GM19328 (cell line): ENCODE measurements around the gene TANC1.

ENCODE experiments used
- ATAC-seq: cut with Tn5 transposase; IDR thresholded peaks from one replicate; pipeline ENCODE4 v1.9.1; 2021; ENCODE audit warnings: mild to moderate bottlenecking, moderate library complexity; ENCODE audit not compliant: unreplicated experiment

TANC1 gene

DNA sequence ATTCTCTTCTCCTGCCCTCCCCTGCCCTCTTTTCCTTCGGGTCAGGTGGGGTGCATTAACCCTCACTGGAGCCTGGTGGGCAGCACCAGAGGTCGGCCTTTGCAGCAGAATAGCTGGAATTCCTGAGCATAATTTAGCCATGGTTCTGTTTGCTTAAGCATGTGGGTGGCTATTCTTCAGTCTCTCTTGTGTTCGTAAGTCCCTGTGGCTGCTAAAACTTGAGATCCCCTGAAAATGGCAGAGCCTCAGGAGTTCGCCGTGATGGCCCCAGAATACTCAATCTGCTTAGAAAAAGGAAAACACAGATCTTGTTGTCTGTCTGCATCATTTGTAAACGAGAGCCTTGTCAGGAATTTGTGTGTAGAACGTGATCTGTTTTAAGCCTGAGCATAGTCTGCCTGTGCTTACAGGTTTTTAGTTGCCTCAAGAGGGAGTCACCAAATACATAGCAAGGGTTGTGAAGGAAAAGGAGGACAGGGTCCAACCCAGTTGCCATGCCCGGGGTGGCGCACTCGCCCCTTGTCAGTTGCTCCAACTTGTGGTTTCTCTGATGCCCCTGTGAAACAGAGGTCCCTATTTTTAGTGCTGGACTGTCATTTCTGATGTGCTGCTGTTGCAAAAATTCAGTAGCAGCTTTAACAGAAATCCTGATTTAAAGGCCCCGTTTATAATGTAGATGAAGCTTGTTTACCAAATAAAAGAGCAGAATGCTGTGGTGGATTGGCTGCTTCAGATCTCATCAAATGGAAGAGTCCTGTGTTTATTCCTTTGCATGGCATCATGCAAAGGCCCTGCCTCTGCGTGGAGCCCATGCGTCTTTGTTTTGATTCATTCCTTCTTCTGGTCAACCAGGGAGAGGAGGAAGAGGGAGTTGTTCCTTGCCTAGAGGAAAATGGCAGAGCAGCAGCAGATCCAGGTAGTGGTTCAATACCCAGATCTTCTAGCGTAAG is 243.3 kb downstream of the TANC1 start:
- ATAC-seq, result no peak

DNA sequence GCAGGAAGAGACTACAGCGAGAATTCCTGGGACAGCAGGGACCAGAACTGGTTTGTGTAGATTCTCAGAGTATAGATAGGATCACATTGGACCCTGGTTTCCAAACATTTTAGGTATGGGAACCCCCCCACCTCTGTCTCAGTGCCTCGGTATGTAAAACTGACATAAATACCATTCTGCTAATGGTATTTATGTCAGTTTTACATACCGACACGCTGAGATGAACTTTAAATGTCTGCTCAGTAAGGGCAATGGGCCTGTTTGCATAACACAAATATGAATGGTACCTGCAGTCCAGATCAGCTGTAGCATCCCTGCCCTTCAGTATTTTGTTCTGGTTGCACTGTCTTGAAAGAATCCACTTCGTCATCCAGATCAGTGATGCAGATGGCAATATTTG is 244.9 kb downstream of the TANC1 start:
- no peak for ATAC-seq

DNA sequence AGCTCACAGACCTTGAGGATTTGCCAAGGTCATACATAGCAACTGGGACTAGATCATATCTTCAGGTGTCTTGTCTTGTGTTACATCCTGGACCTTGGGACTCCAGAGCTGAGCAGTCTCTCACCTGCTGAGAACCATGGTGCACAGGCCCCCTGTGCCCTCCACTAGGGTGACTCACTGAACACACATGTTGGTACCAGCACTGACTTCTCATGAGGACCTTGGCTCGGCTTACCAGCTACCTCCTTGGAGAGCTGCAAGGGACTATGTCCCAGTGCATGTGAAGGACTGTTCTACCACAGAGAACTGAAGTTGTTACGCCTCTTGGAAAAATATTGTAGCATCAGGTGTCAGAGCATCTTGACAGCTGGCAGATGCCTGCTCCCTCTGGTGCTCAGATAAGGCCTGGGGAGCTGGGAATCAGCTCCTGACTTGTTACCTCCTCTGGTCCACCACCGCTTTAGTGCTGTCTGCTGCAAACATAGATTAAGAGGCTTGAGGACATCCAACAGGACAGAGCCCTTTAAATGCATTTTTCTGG is 246.0 kb downstream of the TANC1 start:
- ATAC-seq, result no peak

DNA sequence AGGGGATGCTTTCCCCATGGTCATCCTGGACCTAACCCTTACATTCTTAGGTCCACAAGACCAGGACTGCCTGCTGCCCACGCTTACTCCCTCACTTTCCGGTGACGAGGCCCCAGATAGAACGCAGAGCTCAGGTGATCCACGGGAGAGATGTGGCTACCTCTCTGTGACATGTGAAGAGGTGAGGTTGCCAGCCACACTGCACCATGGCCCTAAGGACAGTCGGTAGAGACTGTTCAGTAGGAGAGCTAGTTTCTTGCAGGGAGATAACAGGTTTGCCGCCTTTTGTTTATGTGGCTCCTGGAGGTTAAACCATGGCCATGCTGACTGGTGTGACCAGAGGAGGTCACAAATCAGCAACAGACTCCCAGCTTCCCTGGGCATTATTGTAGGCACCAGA is 246.7 kb downstream of the TANC1 start:
- ATAC-seq, result no peak

DNA sequence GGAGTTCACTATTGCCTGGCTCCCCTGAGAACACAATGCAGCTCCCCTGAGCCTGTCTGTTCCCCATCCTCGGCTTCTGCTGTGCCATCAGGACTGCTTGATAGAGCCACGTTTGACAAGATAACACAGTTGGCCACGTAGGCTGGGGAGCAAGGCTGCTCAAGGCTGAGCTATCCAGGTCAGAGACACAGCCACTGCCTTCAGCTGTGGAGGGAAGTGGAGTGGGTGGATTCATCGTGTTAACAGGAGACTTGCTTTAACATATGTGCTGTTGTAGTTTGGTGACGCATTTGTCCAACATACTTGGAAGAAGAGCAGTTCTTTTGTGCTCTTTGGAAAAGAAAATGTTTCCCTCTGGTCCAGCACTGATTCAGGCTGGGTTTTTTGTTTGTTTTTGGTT is 249.2 kb downstream of the TANC1 start:
- no peak for ATAC-seq

DNA sequence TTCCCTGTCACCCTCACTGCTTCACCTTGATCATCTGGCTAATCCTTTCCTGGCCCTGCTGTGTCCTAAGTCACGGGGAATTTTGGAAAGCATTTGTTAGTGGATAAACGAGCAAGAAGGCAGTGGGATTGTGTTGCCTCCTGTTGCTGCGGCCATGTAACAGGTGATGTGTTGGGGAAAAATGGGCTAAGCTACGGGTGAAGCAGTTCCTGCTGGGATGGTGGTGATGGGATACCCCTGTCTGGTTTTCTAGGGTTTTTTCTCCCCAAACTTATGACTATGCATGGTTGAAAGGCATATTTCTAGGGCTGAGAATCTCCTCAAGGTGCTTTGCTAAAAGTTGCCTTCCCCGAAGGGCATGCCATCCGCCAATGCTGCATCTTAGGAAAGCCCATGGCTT is 249.9 kb downstream of the TANC1 start:
- ATAC-seq, result no peak

DNA sequence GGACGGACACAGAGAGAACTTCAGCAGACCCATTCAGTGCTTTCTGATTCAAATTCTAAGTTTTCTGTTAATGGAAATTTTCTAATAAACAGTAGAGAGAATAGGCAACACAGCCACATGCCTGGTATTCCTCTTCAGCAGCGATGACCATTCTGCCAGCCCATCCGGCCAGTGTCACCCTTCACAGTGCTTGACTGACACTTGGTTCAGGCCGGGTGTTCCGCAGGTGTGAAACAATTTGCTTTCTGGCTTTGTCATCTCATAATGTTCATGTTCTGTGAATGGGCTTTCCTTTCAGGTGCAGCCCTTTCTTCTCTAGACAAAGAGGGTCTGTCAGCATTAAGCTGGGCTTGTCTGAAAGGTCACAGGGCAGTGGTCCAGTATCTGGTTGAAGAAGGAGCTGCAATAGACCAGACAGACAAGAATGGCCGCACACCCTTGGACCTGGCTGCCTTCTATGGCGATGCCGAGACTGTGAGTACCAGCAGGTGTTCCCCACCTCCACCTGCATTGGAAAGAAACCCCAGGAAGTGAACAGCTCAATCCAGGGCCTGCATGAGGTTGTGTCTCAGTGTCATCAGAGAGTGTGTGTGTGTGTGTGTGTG is 251.1 kb downstream of the TANC1 start:
- no peak for ATAC-seq

DNA sequence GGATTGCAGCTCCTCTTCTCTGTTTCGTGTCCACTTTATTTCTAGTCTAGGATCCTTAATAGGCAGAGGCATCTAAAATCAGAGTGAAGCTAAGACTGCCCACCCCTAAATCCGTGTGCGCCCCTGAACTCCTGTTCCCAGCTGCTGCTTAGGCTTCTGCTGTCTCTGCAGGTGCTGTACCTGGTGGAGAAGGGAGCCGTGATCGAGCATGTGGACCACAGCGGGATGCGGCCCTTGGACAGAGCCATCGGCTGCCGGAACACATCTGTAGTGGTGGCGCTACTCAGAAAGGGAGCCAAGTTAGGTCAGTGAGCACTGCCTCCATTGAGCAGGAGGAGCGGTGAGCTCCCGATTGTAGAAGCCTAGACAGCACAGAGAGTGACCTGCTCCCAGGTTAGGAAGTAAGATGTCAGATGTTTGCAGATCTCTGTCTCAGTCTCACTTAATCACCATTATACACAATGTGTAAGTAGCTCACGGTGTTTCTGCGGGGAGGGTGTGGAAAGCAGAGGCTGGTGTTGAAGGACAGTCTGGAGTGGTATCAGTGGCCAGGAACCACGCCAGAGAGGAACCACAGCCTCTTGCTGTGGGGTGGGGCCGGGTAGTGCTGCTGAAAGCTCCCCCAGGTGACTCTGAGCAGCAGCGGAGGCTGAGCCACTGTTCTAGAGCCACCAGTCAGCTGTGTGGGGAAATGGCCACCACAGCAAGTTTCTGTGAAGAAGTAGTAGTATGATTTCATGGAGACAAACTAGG is 255.8 kb downstream of the TANC1 start:
- ATAC-seq, result no peak

DNA sequence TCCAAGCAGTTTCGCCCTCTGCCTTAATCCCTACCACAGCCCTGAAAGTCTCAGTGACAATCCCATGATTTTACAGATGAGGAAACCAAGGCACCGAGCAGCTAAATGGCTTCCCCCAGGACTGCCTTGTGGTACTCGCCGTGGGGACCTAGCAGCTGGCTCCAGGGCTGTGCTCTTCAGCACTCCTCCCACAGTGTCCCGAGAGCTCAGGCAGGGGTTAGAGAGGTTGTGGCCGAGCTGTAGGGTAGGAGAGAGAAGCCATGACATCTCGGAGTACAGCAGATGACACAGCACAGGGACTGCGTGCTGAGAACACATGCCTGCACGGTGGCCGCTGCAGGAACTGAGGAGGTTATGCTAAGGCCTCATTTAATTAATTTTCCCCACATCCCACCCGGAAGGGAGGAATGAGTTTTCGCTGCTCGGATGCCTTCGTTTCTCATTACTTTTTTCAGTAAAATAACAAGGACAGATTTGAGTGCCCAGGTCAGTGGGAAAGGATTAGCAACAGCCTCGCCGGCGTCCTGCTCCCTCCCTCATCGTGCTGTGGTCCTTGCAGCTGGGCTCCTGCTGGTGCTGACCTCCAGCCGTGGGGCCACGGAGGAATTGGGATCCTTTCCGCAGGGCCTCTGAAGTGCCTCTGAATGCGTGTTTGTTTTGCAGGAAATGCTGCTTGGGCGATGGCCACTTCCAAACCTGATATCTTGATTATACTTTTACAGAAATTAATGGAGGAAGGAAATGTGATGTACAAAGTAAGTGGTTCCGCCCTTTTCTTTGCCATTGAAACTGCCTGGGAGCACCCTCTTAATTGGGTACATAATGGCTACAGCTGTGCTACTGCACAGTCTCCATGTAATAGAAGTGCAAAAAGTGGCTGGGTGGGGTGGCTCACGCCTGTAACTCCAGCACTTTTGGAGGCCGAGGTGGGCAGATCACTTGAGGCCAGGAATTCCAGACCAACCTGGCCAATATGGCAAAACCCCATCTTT is 256.9 kb downstream of the TANC1 start:
- no peak for ATAC-seq

DNA sequence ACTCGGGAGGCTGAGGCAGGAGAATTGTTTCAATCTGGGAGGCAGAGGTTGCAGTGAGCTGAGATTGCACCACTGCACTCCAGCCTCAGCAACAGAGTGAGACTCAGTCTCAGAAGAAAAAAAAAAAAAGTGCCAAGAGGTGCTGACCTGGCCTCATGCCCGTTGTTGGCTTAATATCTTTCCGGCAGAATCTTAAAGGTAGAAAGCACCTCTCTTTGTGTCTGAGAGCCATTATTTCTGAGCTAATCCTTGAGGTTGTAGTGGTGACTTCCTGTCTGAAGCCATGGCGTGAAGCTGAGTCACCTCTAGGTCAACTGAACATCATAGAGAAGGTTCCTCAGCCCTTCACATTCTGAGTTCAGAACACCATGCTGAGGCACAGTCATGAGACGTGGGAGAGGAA is 257.6 kb downstream of the TANC1 start:
- ATAC-seq, result no peak

DNA sequence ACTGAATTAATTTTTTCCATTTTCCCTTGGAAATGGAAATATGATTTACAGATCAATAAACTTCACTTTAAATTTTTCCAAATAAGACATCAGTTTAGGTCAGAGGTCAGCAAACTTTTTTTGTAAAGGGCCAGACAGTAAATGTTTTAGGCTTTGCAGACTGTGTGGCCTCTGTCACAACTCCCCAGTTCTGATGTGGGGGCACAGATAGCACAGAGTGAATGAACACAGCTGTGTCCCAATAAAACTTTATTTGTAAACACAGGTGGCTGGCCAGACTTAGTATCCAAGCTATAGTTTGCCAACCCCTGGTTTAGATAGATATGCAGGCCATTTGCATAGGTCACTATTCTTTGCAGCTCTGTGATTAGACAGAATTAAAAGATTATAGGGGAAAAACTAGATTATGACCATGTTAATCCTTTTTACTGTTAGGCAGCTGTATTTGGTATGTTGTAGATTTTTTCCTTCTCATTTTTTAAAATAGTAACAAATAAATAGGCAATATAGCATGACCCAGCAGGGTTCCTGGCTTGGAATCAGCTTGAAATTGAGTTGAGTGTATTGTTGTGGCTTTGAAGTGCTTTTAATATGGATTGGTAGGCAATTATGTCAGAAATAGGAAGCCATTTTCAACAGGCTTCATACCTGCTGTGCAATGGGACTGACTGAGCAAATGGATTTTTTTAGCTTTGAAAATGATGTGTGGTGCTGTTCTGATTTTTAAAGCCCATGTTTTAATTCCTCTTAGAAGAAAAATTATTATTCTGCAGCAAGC is 258.4 kb downstream of the TANC1 start:
- ATAC-seq, result no peak

DNA sequence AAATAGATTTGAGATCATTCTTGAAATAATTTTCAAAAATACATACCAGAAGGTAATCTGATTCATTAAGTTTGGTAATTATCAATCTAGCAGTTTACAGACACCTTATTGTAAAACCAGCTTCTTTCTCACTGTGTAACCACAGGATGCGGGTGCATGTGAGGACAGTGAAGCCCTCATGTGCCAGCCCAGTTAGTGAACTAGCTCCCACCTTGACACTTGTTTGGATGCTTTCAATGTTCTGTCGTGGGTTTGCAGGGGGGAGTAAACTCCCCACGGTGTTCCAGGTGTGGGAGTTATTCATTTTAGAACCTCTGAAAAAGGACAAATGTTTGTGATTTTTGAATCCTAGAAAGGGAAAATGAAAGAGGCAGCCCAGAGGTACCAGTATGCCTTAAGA is 259.0 kb downstream of the TANC1 start:
- no peak for ATAC-seq

DNA sequence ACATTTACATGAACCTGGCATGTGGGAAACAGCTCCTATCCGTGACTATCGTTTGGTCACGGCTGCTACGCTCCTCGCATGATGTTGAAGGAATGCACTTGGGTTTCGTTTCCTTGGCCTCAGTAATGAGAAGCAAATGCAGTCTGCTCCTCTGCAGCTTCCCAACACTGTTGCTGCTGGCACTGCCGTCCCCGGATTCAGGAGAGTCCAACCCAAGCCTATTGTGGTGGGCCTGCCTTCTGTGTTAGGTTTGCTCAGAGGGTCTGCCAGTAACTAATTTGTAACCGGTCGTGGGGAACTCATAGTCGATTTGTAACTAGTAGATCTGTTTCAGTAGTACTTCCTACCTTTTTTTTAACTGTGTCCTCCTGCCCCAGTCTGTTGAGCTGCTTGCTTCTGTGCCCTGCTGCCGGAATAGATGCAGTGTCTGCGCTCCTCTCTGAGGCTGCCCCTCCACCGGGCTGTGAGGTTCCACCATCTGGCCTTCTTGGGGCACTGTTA is 259.7 kb downstream of the TANC1 start:
- ATAC-seq, result no peak

DNA sequence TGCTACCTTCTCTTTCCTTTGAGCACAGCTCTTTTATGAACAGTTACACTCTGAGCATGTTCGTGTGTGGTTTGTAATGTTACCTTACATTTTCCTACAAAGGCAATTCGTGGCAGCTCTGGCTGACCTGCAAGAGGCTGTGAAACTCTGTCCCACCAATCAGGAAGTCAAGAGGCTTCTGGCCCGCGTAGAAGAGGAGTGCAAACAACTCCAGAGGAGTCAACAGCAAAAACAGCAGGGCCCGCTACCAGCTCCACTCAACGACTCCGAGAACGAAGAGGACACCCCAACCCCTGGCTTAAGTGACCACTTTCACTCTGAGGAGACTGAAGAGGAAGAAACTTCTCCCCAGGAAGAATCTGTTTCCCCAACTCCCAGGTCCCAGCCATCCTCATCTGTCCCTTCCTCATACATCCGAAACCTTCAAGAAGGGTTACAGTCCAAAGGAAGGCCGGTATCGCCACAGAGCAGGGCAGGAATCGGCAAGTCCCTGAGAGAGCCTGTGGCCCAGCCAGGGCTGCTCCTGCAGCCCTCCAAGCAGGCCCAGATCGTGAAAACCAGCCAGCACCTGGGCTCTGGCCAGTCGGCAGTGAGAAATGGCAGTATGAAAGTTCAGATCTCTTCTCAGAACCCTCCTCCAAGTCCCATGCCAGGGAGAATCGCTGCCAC is 261.2 kb downstream of the TANC1 start:
- ATAC-seq, result no peak

DNA sequence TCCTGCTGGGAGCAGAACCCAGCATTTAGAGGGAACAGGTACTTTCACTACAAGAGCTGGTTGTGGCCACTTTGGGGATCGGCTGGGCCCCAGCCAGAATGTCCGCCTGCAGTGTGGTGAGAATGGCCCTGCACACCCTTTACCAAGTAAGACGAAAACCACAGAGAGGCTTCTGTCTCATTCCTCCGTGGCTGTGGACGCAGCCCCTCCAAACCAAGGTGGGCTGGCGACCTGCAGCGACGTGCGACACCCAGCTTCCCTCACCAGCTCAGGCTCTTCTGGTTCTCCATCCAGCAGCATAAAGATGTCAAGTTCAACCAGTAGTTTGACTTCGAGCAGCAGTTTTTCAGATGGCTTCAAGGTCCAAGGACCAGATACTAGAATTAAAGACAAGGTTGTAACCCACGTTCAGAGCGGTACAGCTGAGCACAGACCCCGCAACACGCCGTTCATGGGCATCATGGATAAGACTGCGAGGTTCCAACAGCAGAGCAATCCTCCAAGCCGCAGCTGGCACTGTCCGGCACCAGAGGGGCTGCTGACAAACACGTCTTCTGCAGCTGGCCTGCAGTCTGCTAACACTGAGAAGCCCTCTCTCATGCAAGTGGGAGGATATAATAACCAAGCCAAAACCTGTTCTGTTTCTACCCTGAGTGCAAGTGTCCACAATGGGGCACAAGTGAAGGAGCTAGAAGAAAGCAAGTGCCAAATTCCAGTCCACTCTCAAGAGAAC is 261.9 kb downstream of the TANC1 start:
- no peak for ATAC-seq

DNA sequence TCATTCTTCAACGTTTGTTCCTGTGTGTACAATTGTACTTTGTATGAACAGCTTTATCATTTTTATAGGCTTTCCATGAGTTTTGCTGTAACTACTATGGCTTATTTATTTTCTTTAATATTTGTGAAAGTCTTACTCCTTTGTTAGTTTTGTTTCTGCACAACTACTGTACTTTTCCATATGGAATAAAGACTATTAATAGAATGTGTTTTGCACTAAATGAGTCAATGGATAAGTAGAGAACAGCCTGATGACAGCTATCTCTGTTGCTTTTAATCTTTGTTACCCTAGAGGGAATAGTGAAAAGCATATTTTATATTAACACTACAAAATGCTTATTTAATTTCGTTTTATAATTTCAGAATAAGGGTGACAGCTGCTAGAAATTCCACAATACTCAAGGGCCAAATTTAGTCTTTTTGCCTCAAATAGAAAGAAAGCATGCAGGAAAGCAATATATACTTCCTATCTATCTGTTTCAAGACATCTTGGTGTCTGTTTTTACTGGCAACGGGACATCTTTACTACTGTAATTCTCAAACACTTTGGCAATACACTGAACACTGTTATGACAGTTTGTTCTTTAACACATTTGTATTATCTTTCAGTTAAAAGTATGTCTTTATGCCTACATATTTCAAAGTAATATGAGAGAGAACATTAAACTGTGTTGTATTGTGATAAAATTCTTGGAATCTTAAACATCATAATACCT is 264.2 kb downstream of the TANC1 start:
- ATAC-seq, result no peak

DNA sequence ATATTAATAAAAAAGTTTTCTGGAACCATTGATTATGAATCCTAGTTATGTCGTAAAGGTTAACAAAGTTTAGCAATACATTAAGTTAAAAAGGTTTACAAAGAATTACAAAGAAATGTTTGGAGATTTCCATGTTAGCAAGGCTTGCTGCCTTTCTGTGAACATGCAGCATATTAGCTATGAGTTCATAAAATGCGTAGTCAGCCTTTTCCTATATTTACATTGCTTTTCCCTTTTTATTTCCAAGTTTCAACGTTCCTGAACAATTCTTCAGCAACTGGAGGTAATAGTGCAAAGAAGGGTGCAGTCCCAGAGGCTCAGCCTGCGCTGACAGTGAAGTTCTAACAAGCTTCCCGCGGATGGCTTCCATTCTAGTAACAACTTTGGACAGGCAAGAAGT is 266.4 kb downstream of the TANC1 start:
- ATAC-seq, result no peak
